ENCODE measurements around the gene IGSF8.
"Not testable (repeated sequence)": the region's sequence is repeated elsewhere in the genome, so short reads cannot be mapped to it uniquely, and the experiment has no call there.

Gene IGSF8

DNA sequence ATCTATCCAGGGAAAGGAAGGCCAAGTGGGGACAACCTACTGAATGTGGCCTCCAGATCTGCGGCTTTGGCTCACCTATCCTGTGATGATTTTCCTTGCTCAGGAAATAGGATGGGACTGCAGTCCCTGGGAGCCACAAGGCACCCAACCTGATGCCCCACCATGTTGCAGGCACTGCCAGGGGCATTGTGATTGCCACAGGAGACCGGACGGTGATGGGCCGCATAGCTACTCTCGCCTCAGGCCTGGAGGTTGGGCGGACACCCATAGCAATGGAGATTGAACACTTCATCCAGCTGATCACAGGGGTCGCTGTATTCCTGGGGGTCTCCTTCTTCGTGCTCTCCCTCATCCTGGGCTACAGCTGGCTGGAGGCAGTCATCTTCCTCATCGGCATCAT is 29.0 kb upstream of the IGSF8 start:
- no peak for DNase-seq (ENCODE audit: low read depth)

DNA sequence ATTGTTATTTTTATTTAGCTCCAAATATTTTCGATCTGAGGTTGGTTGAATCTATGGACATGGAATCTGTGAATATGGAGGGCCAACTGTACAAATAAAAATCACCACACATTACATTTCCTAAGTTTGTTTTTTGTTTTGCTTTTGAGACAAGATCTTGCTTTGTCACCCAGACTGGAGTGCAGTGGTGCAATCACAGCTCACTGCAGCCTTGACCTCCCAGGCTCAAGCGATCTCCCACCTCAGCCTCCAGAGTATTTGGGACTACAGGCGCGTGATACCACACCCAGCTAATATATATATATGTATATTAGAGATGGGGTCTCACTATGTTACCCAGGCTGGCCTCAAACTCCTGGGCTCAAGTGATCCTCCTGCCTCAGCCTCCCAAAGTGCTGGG is 27.9 kb upstream of the IGSF8 start:
- not testable (repeated sequence) for DNase-seq (ENCODE audit: low read depth)

DNA sequence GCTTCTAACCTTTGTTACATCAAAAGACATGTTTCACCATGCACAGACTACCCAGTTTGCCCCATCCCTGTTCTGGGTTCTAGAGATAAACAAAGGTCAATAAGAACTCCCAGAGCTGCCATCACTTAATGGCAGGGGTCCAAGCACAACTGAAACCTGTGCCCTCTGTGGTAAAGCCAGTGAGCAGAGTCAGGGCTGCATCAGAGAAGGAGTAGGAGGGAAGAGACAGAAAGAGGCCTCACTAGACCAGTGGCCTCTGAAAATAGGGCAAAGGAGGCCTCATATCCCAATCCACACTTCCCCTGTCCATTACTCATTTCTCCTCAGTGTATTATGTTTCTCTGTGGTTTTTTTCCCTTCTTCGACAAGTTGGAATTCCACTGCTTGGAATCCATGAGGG is 27.3 kb upstream of the IGSF8 start:
- no peak for DNase-seq (ENCODE audit: low read depth)

DNA sequence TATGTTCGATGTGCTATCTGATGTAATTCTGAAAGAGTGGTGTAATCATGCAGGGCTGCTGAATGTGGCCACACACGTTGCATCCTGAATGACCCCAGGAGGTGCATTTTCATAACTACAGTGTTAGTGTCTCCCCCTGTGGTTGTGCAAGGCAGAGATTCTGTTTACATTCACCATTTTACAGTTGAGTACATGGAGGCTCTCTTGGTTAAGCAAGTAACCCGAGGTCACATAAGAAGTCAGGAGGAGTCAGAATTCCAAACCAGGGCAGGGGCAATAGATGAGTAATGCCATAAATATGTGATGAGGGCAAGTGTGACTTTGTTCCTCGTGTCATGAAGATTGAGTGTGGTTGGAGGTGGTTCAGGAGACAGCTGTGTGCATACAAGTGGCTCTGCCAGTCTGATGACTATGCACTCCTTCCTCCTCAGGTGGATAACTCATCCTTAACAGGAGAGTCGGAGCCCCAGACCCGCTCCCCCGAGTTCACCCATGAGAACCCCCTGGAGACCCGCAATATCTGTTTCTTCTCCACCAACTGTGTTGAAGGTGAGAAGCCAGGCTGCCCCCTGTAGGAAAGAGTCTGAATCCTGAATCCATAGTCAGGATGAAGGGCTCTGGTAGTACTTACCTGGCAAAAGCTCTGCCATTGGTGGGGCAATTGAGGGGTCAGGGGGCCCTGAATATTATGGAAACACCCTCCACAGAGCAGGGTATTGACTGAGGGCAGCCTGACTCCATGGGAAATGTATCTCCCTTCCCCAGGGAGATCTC is 26.5 kb upstream of the IGSF8 start:
- no peak for DNase-seq (ENCODE audit: low read depth)

DNA sequence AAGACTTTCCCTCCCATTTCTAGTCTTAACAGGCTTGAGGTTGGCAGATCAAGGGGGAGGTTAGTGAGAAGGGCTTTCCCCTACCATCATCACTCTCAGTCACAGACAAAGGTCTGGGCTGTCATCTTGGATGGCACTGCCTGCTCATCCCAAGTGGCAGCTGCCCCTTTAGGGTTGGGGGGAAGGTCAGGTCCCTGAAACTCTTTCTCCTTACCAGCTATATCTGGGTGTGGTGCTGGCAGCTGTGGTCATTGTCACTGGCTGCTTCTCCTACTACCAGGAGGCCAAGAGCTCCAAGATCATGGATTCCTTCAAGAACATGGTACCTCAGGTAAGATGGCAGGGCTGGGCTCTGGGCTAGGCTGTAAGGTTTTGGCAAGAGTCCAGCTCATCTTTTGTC is 25.3 kb upstream of the IGSF8 start:
- DNase-seq (ENCODE audit: low read depth): no peak

DNA sequence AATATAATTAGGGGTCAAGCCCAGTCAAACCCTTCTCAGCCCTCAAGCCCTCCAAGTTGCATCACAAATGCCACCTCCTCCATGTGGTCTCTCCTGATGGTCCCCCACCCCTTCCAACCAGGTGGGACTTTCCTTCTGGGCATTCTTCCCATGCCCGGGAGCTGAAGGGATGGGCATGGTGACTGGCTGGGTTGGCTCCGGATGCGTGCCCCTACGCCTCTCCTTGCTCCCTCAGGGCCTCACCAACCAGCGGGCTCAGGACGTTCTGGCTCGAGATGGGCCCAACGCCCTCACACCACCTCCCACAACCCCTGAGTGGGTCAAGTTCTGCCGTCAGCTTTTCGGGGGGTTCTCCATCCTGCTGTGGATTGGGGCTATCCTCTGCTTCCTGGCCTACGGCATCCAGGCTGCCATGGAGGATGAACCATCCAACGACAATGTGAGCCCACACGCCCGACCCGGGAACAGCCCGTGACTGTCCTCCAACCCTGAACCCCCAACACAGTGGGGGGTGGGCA is 24.6 kb upstream of the IGSF8 start:
- DNase-seq (ENCODE audit: low read depth): no peak

DNA sequence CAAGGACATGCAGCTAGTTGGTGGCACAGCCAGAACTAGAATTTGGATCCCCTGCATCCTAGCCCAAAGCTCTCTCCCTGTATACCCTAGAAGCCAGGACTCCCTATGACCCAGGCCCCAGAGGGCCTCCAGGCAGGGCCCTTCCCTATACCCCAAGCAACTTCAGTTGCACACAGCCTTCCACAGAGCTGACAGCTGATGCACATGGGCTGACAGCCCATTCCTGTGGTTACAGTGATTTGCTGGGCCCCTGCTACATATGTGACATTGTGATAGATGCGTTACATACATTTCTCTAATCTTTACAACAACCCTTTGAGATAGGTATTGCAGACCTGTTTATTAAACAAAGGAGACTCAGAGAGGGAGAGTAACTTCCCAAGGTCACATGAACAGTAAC is 23.0 kb upstream of the IGSF8 start:
- no peak for DNase-seq (ENCODE audit: low read depth)

DNA sequence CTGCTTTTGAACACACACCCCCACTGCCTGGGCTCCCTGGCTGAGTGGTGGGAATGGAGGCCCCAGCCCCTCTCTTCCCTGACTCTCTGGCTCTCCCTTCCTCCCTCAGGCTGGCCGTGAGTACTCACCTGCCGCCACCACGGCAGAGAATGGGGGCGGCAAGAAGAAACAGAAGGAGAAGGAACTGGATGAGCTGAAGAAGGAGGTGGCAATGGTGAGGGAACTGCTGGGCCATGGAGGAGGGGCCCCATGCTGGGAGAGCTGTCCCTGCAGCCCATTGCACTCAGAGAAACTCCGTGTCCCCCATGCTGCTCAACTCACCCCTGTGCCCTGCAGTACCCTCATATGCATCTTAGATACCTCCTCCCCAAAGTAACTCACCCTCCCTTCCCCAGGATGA is 22.4 kb upstream of the IGSF8 start:
- DNase-seq (ENCODE audit: low read depth): no peak

DNA sequence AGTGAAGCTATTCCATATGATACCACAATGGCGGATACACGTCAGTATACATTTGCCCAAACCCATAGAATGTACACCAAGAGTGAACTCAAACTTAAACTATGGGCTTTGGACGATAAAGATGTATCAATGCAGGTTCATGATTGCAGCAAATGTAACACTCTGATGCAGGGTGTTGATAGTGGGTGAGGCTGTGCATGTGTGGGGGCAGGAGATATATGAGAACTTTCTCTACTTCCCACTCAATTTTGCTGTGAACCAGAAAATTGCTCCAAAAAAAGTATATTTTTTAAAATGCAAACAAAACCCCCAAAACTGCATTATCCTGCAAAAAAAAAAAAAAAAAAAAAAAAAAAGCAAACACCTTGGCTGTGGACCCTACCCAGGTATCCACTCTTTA is 20.5 kb upstream of the IGSF8 start:
- DNase-seq (ENCODE audit: low read depth): no peak

DNA sequence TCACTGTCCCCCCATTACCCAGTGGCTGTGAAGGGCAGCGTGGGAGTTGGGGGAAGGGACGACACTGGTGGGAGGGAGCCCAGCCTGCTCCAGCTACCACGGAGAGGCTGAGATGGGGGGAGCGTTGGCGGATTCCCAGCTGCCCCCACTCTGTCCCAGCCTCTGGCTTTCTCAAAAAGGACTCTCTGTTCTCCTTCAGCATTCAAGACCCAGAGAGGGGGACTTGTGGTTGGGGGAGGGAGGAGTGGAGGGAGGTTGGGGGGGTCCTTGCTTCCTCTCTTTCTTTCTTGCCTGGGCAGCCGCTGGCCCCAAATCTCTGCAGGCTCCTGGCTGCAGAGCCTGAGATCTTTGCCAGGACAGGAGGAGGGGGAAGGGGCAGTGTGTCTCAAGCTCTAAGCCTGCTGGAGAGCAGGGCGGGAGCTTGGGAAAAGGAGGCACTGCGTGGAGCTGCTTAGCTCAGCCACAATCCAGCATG is 19.3 kb upstream of the IGSF8 start:
- DNase-seq (ENCODE audit: low read depth): no peak

DNA sequence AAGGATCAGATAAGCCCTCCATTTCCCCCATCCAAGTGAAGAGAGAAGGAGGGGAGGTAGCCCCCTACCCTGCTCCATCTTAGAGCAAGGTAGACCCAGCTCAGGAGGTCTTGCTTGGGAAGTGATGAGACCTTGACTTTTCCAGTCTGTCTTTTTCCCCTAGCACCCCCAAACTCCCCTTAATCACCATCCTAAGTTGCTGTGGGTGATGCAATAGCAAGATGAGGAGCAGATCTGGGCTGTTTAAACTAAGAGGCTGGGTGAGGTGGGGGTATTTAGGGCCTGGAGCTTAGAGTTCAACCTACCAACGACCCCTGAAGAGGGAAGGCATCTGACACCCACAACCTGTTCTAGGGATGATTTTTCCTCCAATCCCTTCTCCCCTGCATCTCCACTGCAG is 18.9 kb upstream of the IGSF8 start:
- DNase-seq (ENCODE audit: low read depth): no peak

DNA sequence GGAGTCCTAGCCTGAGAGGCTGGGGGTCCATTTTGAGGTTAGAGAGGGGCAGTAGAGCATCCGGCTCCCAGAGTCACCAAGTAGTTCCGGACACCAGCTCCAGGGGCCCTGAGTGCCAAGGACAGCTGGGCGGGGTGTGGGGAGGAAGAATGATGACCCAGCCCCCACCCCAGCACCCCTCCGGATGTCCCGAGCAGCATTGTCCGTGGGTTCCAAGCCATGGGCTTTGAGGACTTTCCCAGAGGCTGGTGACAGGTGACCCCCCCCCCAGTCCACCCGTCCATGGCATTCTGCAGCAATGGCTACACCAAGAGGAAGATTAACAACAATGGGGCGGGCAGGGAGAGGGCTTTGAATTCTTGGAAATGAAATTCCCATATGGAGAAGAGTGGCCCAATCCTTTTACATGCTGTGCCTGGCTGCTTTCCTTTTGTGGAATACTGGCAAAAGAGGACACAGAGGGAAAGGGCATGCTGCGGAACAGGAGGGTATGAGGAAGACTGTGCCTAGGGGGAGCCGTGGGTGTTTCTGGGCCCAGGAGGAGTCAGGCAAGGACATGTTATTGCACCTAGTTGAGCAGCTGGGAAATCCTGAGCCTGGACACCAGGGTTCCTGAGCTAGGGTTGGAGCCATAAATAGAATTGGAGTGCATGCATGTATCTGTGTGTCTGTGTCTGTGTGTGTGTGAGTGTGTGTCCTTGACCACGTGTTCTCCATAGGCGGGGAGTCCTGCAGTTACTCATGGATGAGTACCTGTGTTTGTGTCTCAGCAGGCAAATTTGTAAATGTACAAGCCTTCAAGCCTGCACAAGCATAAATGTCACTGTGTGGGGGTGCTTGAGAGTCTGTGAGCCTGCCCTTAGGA is 18.1 kb upstream of the IGSF8 start:
- no peak for DNase-seq (ENCODE audit: low read depth)

DNA sequence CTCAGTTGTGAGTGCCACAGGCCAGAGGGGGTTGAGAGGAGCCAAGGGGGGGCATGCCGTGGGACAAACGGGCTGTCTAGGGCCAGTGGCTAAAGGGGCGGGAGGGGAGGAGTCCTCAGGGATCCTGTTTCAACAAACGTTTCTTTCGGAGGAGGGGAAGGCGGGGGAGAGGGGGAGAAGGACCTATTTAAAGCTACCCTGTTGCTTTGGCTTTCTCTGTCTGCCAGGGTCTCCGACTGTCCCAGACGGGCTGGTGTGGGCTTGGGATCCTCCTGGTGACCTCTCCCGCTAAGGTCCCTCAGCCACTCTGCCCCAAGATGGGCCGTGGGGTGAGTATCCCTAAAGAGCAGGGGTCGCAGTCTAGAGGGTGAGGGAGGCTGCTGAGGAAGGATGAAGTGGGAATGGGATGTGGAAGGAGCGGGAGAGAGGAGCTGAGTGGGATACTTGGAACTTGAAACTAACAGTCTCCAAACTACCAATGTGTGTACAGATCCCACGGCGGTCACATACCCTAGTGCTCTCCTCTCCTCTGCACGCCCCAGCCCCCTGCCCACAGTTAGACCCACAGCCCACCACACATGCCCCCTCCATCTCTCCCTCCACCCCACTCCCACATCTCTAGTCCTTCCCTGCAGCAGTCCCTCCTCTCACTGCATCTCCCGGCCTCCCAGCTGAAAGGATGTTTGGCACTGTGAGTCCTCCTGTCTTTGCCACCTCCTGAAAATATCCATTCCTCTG is 17.3 kb upstream of the IGSF8 start, which contains the start of gene ATP1A2:
TSS of gene ATP1A2 (plus strand) at position 215 of the 738 bp plus-strand sequence. CDS start at position 318, 103 bp downstream.
- DNase-seq (ENCODE audit: low read depth): no peak

DNA sequence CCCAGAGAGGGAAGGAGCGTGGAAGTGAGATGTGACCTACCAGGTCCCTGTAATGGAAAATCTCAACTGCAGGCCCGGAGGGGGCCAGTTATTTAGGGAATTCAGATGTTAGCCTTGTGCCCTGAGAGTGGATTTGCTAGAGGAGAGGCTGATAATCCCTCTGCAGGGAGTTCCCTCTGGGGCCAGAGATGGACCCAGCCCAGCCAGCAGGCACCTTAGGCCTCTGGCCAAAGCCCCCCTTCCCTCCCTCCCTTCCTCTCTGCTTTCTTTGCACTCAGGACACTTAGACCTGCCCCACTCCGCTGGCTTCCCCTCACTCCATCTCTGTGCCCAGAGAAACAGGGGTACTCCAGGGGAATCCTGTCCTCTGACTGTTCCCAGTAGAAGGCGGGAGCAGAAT is 15.7 kb upstream of the IGSF8 start:
- no peak for DNase-seq (ENCODE audit: low read depth)

DNA sequence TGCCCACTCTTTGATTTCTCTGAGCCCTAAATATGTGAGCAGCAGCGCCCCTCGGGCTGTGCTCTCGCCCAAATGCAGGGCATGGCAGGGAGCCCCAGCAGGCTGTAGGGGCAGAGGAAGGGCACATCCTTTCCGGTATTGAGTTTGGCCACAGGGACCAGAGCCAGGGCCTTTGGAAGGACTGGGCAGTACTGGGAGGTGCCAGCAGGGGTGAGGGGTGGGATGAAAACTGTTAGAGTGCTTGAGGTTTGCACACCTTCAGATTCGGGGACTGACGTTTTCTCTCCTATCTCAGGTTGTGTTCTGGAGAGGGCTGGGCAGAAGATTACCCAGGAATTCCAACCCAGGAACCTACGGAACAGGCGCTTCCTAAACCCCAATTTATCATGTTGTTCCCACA is 15.0 kb upstream of the IGSF8 start:
- DNase-seq (ENCODE audit: low read depth): no peak

DNA sequence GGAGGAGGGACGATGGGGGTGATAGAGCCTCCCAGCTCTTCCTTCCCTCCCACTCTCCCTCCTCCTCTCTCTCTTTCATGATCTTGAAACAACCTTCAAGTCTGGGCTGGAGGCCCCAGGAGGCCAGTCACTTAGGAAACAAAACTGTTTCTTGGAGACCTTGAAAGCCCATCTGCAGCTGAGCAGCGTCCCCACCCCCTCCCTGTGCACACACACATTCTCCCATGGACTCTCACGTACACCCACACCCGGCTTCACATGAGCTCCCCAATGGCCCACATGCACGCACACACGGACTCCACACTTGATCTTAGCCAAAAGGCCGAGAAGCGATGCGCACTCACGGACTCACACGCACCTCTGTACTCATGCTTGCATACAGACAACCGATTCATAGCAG is 13.9 kb upstream of the IGSF8 start:
- no peak for DNase-seq (ENCODE audit: low read depth)

DNA sequence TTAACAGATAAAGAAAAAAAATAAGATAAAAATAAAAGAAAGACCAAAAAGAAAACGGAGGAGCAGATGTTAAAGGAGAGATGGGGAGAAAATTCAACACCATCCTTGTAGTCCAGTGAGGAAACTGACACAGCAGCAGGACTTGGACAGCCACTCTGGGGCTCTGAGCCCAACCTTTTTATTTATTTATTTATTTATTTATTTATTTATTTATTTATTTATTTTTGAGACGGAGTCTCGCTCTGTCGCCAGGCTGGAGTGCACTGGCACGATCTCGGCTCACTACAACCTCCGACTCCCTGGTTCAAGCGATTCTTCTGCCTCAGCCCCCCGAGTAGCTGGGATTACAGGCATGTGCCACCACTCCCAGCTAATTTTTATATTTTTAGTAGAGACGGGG is 13.0 kb upstream of the IGSF8 start:
- not testable (repeated sequence) for DNase-seq (ENCODE audit: low read depth)

DNA sequence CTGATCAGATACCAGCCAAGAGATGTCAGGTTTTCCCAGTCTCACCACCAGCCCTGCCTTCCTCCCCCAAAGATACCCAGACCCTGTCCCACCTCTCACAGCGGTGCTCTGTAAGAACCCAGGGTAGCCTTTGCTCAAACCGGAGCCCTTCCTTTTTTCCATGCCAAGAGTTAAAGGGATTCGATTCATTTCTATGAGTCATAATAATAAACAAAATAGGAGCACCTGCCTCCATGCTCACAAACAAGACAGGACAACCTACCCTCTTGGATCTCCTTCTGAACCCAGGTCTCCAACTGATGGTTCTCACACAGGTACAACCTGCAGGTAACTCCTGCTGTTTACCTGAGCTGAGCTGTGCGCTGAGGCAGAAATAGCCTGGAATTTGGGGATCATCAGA is 11.3 kb upstream of the IGSF8 start:
- DNase-seq (ENCODE audit: low read depth): no peak

DNA sequence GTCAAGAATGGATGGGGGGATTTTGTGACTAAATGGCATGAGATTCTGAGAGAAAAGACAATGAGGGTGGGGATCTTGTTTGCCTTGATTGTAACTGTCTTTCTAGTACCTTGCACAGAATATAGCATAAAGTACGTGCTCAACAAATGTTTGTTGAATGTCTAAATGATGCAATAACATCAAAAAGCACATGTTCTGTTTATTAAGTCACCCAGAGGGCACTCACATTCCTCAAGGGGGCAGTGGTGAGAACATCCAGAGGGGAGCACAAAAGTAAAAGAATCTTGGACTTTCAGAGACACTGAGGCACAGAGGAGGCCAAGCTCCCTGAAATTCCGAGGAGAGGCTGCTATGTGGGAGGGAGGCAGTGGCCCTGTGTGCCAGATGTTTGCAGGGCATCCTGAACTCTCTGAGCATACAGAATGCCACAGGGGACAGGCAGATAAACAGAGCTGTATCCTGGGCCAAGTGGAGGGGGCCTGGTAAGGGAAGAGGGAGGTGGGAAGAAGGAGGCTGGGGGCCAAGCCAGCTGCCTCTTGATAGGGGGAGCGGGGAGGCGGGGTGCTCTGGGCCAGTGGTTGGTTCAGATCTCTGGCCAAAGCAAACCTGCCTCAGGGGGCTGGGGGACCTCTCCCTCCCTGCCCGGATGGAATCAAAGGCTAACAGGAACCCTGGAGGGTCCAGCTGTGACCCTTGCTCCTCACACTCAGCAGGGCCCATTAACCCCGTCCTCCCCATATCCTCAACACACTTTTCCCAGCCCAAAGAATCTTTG is 10.7 kb upstream of the IGSF8 start:
- DNase-seq (ENCODE audit: low read depth): no peak

DNA sequence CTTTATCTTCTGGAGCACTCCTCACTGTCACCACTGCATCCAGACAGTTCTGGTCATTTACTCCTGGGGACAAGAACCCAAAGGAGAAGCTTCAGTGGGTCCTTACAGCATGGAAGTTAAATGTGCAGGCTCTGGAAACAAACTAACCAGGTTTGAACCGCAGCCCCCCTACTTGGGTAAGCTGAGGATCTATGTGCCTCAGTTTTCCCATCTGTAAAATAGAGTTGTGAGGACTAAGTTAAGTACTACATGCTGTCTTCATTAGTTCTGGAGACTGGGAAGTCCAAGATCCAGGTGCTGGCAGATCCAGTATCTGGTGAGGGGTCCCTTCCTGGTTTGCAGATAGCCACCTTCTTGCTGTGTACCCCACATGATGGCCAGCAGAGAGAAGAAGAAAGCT is 9.1 kb upstream of the IGSF8 start:
- DNase-seq (ENCODE audit: low read depth): no peak

DNA sequence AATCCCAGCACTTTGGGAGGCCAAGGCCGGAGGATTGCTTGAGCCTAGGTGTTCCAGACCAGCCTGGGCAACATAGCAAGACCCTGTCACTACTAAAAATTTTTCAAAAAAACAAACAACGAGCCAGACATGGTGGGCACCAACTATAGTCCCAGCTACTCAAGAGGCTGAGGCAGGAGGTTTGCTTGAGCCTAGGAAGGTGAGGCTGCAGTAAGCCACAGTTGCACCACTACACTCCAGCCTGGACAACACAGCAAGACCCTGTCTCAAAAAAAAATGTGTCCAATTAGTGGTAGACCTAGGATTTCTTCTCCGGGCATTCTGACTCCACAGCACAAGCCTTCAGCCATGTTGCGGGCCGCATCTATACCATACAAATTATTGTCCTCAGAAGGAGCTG is 6.7 kb upstream of the IGSF8 start:
- no peak for DNase-seq (ENCODE audit: low read depth)

DNA sequence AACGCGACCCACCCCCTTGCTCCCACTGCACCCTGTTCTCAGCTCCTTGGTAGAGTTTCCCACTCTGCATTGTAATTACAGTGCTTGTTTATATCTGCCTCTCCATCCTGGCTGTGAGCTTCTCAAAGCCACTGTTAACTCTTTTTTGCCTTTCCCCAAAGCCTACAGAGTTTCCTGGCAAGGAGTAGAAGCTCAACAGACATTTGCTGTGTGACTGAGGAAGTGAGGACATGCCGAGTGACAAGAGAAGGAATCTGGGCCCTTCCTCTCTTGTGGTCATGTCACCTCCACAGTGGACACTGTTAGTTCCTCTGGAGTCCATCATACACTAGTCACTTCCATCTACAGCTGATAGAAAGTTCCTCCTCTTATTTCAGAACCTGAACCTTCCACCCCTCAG is 6.1 kb upstream of the IGSF8 start:
- no peak for DNase-seq (ENCODE audit: low read depth)

Data from stimulated activated CD8-positive, alpha-beta memory T cell treated with anti-CD3 and anti-CD28 coated beads, Interleukin-15, amount 100 ng/mL, for 1 hour (primary cell).